ENCODE measurements around the gene APH1A.
"Not testable (repeated sequence)": the region's sequence is repeated elsewhere in the genome, so short reads cannot be mapped to it uniquely, and the experiment has no call there.

The APH1A gene

GRCh38 chr1:150268705-150269403, at the start of gene APH1A:
Gene APH1A (minus strand): TSS chr1:150269016. CDS start chr1:150268810, 206 bp downstream.
- DNase-seq (ENCODE audit: low read depth in 2 of 2), result peak; percentile 82 to 84

- DNase-seq (ENCODE audit: low read depth in 2 of 2), result not testable (repeated sequence)
Observed at GRCh38 chr1:150314691-150315090, 45.9 kb upstream of the APH1A start.

DNA sequence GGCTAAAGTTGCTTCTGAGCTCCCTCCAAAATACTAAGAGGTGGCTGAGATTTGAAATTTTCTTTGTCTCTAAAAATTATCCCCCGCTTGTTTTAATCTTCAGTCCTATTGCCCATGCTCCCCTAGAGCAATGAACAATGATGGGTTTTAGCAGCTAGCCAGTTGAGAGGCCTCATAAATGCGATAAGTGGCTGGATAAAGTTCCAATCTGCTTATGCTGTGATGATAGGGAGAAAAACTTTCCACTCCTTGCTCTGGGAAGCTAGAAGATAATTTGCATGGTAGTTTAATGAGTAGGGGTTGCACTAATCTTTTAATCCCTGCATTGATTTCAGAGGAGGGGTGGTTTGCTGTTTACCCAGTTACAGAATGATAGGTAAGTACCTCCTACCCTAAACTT, 42.9 kb upstream of the APH1A start:
- DNase-seq (ENCODE audit: low read depth in 2 of 2), result no peak

GRCh38 chr1:150309758-150310508, 41.1 kb upstream of the APH1A start:
- no peak for DNase-seq (ENCODE audit: low read depth in 2 of 2)

DNA sequence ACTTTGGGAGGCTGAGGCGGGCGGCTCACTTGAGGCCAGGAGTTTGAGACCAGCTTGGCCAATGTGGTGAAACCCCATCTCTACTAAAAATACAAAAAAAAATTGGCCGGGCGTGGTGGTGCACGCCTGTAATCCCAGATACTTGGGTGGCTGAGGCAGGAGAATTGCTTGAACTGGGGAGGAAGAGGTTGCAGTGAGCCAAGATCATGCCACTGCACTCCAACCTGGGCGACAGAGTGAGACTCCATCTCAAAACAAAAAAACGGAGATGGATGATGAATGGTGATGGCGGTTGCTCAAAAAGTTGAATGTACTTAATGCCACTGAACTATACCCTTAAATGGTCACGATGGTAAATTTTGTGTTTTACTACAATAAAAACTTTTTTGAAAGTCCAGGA, 39.8 kb upstream of the APH1A start:
- not testable (repeated sequence) for DNase-seq (ENCODE audit: low read depth in 2 of 2)

GRCh38 chr1:150302902-150303301, 34.1 kb upstream of the APH1A start:
- no peak for DNase-seq (ENCODE audit: low read depth in 2 of 2)

DNA sequence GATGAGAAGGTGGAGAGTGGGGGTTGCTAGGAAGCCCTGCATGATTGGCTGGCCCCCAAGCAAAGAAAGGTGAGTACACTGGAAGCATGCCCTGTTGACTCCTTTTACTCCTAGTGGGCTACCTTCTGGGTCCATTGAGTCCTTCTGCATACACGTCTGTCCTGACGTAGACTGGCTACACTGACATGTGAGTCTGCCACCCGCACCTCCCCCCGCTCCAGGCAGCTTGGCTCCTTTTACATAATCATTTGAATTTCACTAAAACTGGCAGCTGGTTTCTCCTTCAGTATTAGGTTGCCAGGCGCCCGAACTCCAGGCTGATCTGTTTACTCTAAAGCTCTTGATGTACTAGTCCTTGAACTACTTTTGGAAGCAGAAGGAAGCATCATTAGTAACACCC, 33.5 kb upstream of the APH1A start:
- DNase-seq (ENCODE audit: low read depth in 2 of 2), result no peak

DNA sequence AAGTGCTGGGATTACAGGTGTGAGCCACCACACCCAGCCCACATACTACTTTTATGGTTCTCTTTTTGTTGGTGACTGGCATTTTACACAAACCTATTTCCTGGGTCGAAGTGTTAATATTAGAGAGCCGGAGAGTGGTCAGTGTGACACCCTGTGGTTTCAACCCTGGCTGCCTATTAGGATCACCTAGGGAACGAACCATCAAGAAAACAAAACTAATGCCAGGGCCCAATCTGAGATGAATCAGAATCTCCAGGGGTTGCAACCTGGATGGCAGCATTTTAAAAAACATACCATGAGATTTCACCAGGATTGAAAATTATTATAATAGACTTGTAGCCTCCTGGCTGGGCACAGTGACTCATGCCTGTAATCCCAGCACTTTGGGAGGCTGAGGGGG, 30.9 kb upstream of the APH1A start:
- DNase-seq (ENCODE audit: low read depth in 2 of 2), result no peak

GRCh38 chr1:150295476-150295875, 26.7 kb upstream of the APH1A start:
- DNase-seq (ENCODE audit: low read depth in 2 of 2), result no peak

DNA sequence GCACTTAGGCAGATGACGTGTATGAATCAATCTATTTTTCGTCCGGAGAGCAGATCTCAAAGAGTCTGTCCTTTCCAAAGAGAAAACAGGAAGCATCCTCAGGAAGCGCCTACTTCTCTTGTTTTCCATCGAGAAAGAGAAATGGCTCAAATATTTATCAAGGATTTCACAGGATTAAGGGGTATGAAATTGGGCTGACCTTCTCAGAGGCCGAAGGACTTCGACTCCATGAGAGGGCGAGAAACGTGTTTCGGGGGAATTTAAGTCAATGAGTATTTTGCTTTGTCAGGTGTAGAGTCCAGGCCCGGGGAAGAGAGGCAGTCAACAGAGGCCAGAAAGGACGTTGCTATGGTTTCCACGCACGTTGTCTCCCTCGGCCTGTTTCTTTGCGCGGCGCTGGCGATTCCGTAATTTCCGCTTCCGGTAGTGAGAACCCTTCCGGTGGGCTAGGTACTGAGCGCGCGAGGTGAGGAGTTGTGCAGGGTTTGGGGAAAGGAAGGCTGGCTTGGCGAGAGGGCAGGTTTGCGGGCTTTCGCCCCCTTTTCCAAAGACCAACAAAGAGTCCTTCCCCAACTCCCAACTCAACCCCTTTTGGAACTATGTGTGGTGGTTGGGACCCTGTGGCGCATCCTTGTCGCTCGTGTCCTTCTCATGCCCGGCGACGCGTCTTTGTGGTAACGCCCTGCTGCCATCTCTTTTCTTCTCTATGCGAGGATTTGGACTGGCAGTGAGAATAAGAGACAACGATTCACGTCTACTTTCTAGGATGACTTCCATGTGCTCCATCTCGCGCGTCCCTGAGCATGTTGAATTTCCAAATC, 24.8 kb upstream of the APH1A start, which contains the start of gene MRPS21:
Gene MRPS21, plus strand, starts transcription at position 429 of the 821 bp plus-strand sequence. CDS start 506 bp downstream, outside the sequence.
- peak; percentile 69 to 77 for DNase-seq (ENCODE audit: low read depth in 2 of 2)

DNA sequence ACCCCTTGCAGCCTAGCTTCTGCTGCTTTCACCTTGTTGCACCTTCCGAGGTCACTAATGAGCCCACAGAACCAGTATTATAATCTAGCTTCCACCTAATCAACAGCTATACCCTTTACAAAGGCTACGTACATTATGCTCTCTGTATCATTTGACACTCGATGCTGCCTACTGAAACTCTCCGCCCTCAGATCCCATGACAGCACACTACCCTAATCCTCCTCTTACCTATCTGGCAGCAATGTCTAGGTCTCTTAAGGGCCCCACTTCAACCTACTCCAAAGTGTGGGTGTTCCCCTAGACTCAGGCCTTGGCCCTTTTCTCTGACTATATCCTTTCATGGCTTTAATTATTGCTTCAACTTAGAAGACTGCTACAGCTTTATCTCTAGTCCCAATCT, 20.0 kb upstream of the APH1A start:
- no peak for DNase-seq (ENCODE audit: low read depth in 2 of 2)

GRCh38 chr1:150288382-150288781, 19.6 kb upstream of the APH1A start:
- DNase-seq (ENCODE audit: low read depth in 2 of 2), result no peak

GRCh38 chr1:150283260-150283659, 14.4 kb upstream of the APH1A start:
- no peak for DNase-seq (ENCODE audit: low read depth in 2 of 2)

- no peak for DNase-seq (ENCODE audit: low read depth in 2 of 2)
Observed at GRCh38 chr1:150282558-150282958, 13.7 kb upstream of the APH1A start.

- peak; percentile 60 to 75 for DNase-seq (ENCODE audit: low read depth in 2 of 2)
Observed at GRCh38 chr1:150281758-150282557, 13.1 kb upstream of the APH1A start, which contains the start of gene CIART. Gene CIART (plus strand): TSS chr1:150282554. CDS start chr1:150283268, 714 bp downstream.

DNA sequence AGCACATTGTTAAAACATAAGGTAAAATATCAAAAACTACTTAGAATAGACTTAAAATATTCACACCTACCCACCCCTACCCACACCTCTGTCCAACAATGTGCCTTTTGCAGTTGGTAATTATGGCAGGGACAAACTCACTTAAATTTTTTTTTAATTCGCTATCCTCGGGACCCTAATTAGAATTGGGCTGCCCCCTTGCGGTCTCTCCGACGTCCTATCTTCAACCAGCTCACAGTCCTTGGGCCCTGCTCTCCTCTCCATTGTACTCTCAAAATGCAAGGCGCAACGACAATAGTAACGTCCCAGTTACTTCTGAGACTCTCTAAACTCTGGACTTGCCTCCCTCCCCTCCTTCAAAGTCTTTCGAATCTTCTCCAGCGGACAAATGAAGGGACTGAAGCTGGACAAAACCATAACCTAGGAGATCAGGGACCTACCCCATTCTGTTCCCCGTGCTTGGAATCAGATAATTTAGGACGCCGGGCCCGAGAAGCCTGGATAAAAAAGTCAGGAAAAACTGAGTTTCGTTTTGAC, 12.5 kb upstream of the APH1A start:
- DNase-seq (ENCODE audit: low read depth in 2 of 2), result peak; percentile 41 to 54

GRCh38 chr1:150280138-150280707, 11.4 kb upstream of the APH1A start:
- DNase-seq (ENCODE audit: low read depth in 2 of 2), result no peak

DNA sequence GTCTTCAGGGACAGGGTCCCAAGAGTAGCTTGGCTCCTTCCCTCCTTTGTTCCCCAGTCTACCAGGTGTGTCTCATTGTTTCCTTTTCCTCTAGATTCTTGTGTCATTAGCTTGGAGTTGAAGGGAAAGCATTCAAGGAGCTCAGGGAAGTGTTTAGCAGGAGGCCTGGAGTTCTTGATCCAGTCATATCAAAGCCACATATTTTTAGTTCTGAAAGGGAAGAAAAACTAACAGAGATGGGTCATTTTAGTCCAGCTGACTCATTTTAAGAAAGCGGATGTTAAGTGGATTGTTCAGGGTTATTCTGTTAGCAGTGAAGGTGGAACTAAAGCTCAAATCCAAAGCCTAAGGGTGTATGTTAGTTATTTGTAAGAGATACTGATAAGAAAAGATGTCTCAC, 4.5 kb upstream of the APH1A start:
- DNase-seq (ENCODE audit: low read depth in 2 of 2), result no peak

- no peak for DNase-seq (ENCODE audit: low read depth in 2 of 2)
Observed at GRCh38 chr1:150271291-150271959, 2.6 kb upstream of the APH1A start.

DNA sequence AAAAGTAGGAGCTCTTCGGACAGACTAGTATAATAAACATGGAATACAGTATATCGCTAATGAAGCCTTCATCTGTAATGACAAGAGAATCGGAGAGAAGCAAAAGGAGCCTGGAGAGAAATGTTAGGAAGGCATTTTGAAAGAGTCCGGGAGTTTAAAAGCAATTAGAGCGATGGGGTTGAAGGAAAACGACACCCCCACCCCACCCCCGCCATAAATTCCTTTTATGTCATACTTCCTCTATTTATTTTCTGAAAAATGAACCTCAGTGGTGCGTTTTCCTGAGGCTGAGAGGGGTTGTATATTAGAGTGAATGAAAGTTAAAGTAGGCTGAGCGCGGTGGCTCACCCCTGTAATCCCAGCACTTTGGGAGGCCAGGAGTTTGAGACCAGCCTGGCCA, 635 bp upstream of the APH1A start:
- DNase-seq (ENCODE audit: low read depth in 2 of 2), result no peak
